PC-9 (cell line): ENCODE data around the gene SRGN. TPM values are rescaled to one million over a fixed set of nuclear protein-coding genes. Genes with fewer than 3 reads are reported as not detected.

ENCODE experiments used
- BruUV-seq: library from RNA; stranded (reverse); fragments of 400-500 nt; replicated peaks from 2 replicates; lab custom pipeline; 2021; lab: Mats Ljungman, UMichigan
- CTCF ChIA-PET: fragments of 300-600 bp; sonication (Branson Sonifier 250); formaldehyde crosslinking; loops from one replicate; lab custom pipeline; 2022; ENCODE audit warnings: antibody characterized with exemption; lab: Charles Lee
- POLR2A ChIA-PET: fragments of 300-600 bp; sonication (Branson Sonifier 250); formaldehyde crosslinking; loops from one replicate; lab custom pipeline; 2022; ENCODE audit warnings: antibody characterized with exemption; ENCODE audit not compliant: unreplicated experiment; lab: Charles Lee
- DNase-seq, 2 experiments: peaks; one replicate each; pipeline versions ENCODE4 v3.0.0 to v3.0.0-alpha.2; 2015 to 2022; ENCODE audit warnings: mixed read lengths in 1 of 2
- H2AFZ ChIP-seq: fragments of 200-600 bp; sonication (generic); 2 replicates; pipeline ENCODE4 v1.8.1; 2017; ENCODE audit warnings: antibody characterized with exemption
- H3F3A ChIP-seq: fragments of 200-600 bp; sonication (generic); 2 replicates; pipeline ENCODE4 v1.8.1; 2017; ENCODE audit warnings: antibody characterized with exemption, mild to moderate bottlenecking, low read depth; ENCODE audit not compliant: insufficient read depth
- H3K27ac ChIP-seq: fragments of 200-600 bp; sonication (generic); 2 replicates; pipeline ENCODE4 v1.6.1; 2016; ENCODE audit warnings: mixed run types
- H3K27me3 ChIP-seq: fragments of 200-600 bp; sonication (generic); 2 replicates; pipeline ENCODE4 v1.6.1; 2016; ENCODE audit warnings: low read depth, mixed run types; ENCODE audit not compliant: insufficient read depth
- H3K36me3 ChIP-seq: fragments of 200-600 bp; sonication (generic); 2 replicates; pipeline ENCODE4 v1.6.1; 2016; ENCODE audit warnings: low read depth, mixed run types
- H3K4me1 ChIP-seq: fragments of 200-600 bp; sonication (generic); replicated peaks from 2 replicates; pipeline ENCODE4 v1.6.1; 2016; ENCODE audit warnings: mixed run types; ENCODE audit not compliant: insufficient read depth
- H3K4me2 ChIP-seq: fragments of 200-600 bp; sonication (generic); 2 replicates; pipeline ENCODE4 v1.6.1; 2017; ENCODE audit warnings: mixed run types
- H3K4me3 ChIP-seq: fragments of 200-600 bp; sonication (generic); 2 replicates; pipeline ENCODE4 v1.6.1; 2016; ENCODE audit warnings: mixed run types
- H3K79me2 ChIP-seq: fragments of 200-600 bp; sonication (generic); 2 replicates; pipeline ENCODE4 v1.6.1; 2017; ENCODE audit warnings: low read depth, mixed run types
- H3K9me2 ChIP-seq: fragments of 200-600 bp; sonication (generic); 2 replicates; pipeline ENCODE4 v1.8.1; 2017; ENCODE audit warnings: mild to moderate bottlenecking; ENCODE audit not compliant: insufficient read depth
- H3K9me3 ChIP-seq: fragments of 200-600 bp; sonication (generic); 2 replicates; pipeline ENCODE4 v1.8.1; 2016; ENCODE audit warnings: low read depth; ENCODE audit not compliant: insufficient read depth
- H4K20me1 ChIP-seq: fragments of 200-600 bp; sonication (generic); 2 replicates; pipeline ENCODE4 v1.8.1; 2017; ENCODE audit not compliant: insufficient read depth
- CTCF ChIP-seq: fragments of 200-600 bp; sonication (generic); conservative IDR thresholded peaks from 2 replicates; pipeline ENCODE4 v1.6.1; 2017; ENCODE audit warnings: mixed run types, antibody characterized with exemption, mild to moderate bottlenecking, moderate library complexity
- EZH2 ChIP-seq: fragments of 200-600 bp; sonication (generic); IDR thresholded peaks from 2 replicates; pipeline ENCODE4 v1.8.0; 2017; ENCODE audit warnings: antibody characterized with exemption, low read depth
- intact Hi-C: fragments of 100-400 bp; cut with micrococcal nuclease; formaldehyde crosslinking; loops from one replicate; pipeline ENCODE4 v1.10.0; 2022; ENCODE audit not compliant: unreplicated experiment
- total RNA-seq: library from RNA; stranded (reverse); gene quantifications from 2 replicates; pipeline ENCODE4 v1.2.3, GENCODE V29; 2021

Gene SRGN
- total RNA-seq, 1 experiment from 2014 or later: 58.9 TPM

GRCh38 chr10:69060127-69060798 is 27.6 kb upstream of the SRGN start:
- H3K4me3 ChIP-seq: no peak overlapping the region
- DNase-seq: no peak
- H2AFZ ChIP-seq: no peak overlapping the region
- POLR2A ChIA-PET: no interaction called here
- no peaks in the 10 kb centered on the region for H4K20me1 ChIP-seq
- no peaks in the 10 kb centered on the region for H3K27me3 ChIP-seq
- H3K4me1 ChIP-seq: peaks cover 57% of the 10 kb centered on the region
- H3K4me2 ChIP-seq: no peak overlapping the region
- no peaks in the 10 kb centered on the region for H3K36me3 ChIP-seq
- BruUV-seq: no TSS peak
- no peaks in the 10 kb centered on the region for H3K9me2 ChIP-seq
- H3K79me2 ChIP-seq: no peaks in the 10 kb centered on the region
- peak overlapping the region; percentile 96 for H3K27ac ChIP-seq
- no peak for TF ChIP-seq CTCF
- TF ChIP-seq EZH2: no peak
- peaks cover 14% of the 10 kb centered on the region; the same call in 1 of the 2 replicates for H3K9me3 ChIP-seq
- peaks cover 48% of the 10 kb centered on the region for H3F3A ChIP-seq
- CTCF ChIA-PET: no interaction called here
- intact Hi-C loops: no loop called here

- TF ChIP-seq EZH2 (no peak), CTCF (no peak)
- no peaks in the 10 kb centered on the region for H3K36me3 ChIP-seq
- H3K27me3 ChIP-seq: no peaks in the 10 kb centered on the region
- TSS peak; percentile 97 for BruUV-seq
- peaks cover 14% of the 10 kb centered on the region; the same call in 1 of the 2 replicates for H3K9me3 ChIP-seq
- H3K27ac ChIP-seq: peak overlapping the region; percentile 96
- H3K4me2 ChIP-seq: peak overlapping the region; percentile 88
- H3K9me2 ChIP-seq: no peaks in the 10 kb centered on the region
- H3K4me3 ChIP-seq: peak overlapping the region; percentile 55
- peaks cover 48% of the 10 kb centered on the region for H3F3A ChIP-seq
- peaks cover 62% of the 10 kb centered on the region for H3K4me1 ChIP-seq
- no peaks in the 10 kb centered on the region for H3K79me2 ChIP-seq
- DNase-seq: peak; percentile 70 to 99
- no peaks in the 10 kb centered on the region for H4K20me1 ChIP-seq
- H2AFZ ChIP-seq: peak overlapping the region; percentile 63
- intact Hi-C loops: no loop called here
- CTCF ChIA-PET: no interaction called here
- POLR2A ChIA-PET: interaction anchor here (0.5 to 0.7 kb wide), 3 partner anchors 24 to 60 kb away, joined by 3 to 8 read pairs (median 4); no protein-coding TSS in a partner anchor
Observed at GRCh38 chr10:69061305-69062161, 26.4 kb upstream of the SRGN start.

GRCh38 chr10:69062901-69063300 is 25.0 kb upstream of the SRGN start:
- TF ChIP-seq EZH2: no peak
- TF ChIP-seq CTCF: no peak
- no peaks in the 10 kb centered on the region for H4K20me1 ChIP-seq
- peaks cover 14% of the 10 kb centered on the region; the same call in 1 of the 2 replicates for H3K9me3 ChIP-seq
- CTCF ChIA-PET: no interaction called here
- H3K4me2 ChIP-seq: peak overlapping the region; percentile 88
- peak overlapping the region; percentile 55; the same call in 1 of the 2 replicates for H3K4me3 ChIP-seq
- H2AFZ ChIP-seq: no peak overlapping the region
- no peaks in the 10 kb centered on the region for H3K79me2 ChIP-seq
- POLR2A ChIA-PET: no interaction called here
- peak overlapping the region; percentile 96 for H3K27ac ChIP-seq
- no peaks in the 10 kb centered on the region for H3K9me2 ChIP-seq
- no peaks in the 10 kb centered on the region for H3K36me3 ChIP-seq
- H3K4me1 ChIP-seq: peaks cover 52% of the 10 kb centered on the region
- peaks cover 41% of the 10 kb centered on the region for H3F3A ChIP-seq
- BruUV-seq: no TSS peak
- no peak for DNase-seq
- intact Hi-C loops: no loop called here
- H3K27me3 ChIP-seq: no peaks in the 10 kb centered on the region
